GM12878 (cell line): Measurements from ENCODE around the gene MTIF3. TPM values are rescaled to one million over a fixed set of nuclear protein-coding genes. Genes with fewer than 3 reads are reported as not detected.

ENCODE experiments used
- ATAC-seq: fragments of 200-7000 bp; cut with Tn5 transposase; 3 replicates; pipeline ENCODE4 v1.9.1; 2020; ENCODE audit warnings: mild to moderate bottlenecking, moderate library complexity
- BruUV-seq: library from RNA; stranded (reverse); fragments of 400-500 nt; replicated peaks from 2 replicates; lab custom pipeline; 2021; lab: Mats Ljungman, UMichigan
- CTCF ChIA-PET: fragments of 300-600 bp; sonication (Branson Sonifier 250); formaldehyde crosslinking; extraction: SDS; loops from one replicate; lab custom pipeline; 2021; ENCODE audit warnings: inconsistent platforms; lab: Yijun Ruan, JAX
- POLR2A ChIA-PET: fragments of 350-600 bp; formaldehyde crosslinking; extraction: SDS; loops from one replicate; lab custom pipeline; 2021; ENCODE audit warnings: inconsistent platforms; lab: Charles Lee
- RAD21 ChIA-PET: fragments of 300-600 bp; sonication (Branson Sonifier 250); formaldehyde crosslinking; loops from one replicate; lab custom pipeline; 2023; ENCODE audit warnings: antibody characterized with exemption; ENCODE audit not compliant: unreplicated experiment; lab: Charles Lee
- SMC1A ChIA-PET: fragments of 300-600 bp; sonication (Branson Sonifier 250); formaldehyde crosslinking; loops from one replicate; lab custom pipeline; 2023; ENCODE audit not compliant: unreplicated experiment, uncharacterized antibody; lab: Charles Lee
- DNase-seq: peaks from one replicate; pipeline ENCODE4 v3.0.0-alpha.2; 2011; ENCODE audit warnings: low read depth, low spot score
- FAIRE-seq: peaks from 3 replicates; lab custom pipeline; 2011; peaks lifted over from hg19 to GRCh38; lab: Jason Lieb, UNC
- H2AFZ ChIP-seq: 2 replicates; pipeline ENCODE4 v1.6.0; 2011; ENCODE audit warnings: low read depth, low read length, control low read depth; ENCODE audit not compliant: control insufficient read depth
- H3K27ac ChIP-seq: 2 replicates; pipeline ENCODE4 v1.5.1; 2011; ENCODE audit warnings: control low read depth; ENCODE audit not compliant: control insufficient read depth, insufficient read depth
- H3K27me3 ChIP-seq, 2 experiments: replicated peaks in 1 of 2; 2 replicates each; pipeline versions ENCODE4 v1.6.0 to v1.6.1; 2011; ENCODE audit warnings: low read length in 1 of 2; ENCODE audit not compliant: control insufficient read depth in 2 of 2, insufficient read depth in 2 of 2
- H3K36me3 ChIP-seq, 2 experiments: 2 replicates each; pipeline ENCODE4 v1.5.1; 2011; ENCODE audit warnings: low read length in 1 of 2; ENCODE audit not compliant: control insufficient read depth in 2 of 2, insufficient read depth in 2 of 2
- H3K4me1 ChIP-seq: 2 replicates; pipeline ENCODE4 v1.6.1; 2011; ENCODE audit warnings: mild to moderate bottlenecking, low read length, moderate library complexity, mixed read lengths; ENCODE audit not compliant: control insufficient read depth, insufficient read depth
- H3K4me2 ChIP-seq: 2 replicates; pipeline ENCODE4 v1.6.0; 2011; ENCODE audit warnings: control low read depth; ENCODE audit not compliant: control insufficient read depth, insufficient read depth
- H3K4me3 ChIP-seq: fragments of 200-600 bp; sonication (generic); 2 replicates; pipeline ENCODE4 v1.5.1; 2016
- H3K79me2 ChIP-seq: 2 replicates; pipeline ENCODE4 v1.6.0; 2011; ENCODE audit warnings: low read length; ENCODE audit not compliant: control insufficient read depth, insufficient read depth
- H3K9ac ChIP-seq: 2 replicates; pipeline ENCODE4 v1.8.0; 2011; ENCODE audit warnings: low read length, control low read depth, mixed read lengths; ENCODE audit not compliant: control insufficient read depth, insufficient read depth
- H3K9me3 ChIP-seq: replicated peaks from 3 replicates; pipeline ENCODE4 v1.5.1; 2011; ENCODE audit warnings: mild to moderate bottlenecking, low read length; ENCODE audit not compliant: control insufficient read depth, insufficient read depth
- H4K20me1 ChIP-seq: 2 replicates; pipeline ENCODE4 v1.6.0; 2011; ENCODE audit not compliant: control insufficient read depth, insufficient read depth
- CHD1 ChIP-seq: IDR thresholded peaks from 2 replicates; pipeline ENCODE4 v1.6.1; 2012; ENCODE audit warnings: low read depth, low read length, improper control_type of control experiment
- EED ChIP-seq: sonication (generic); IDR thresholded peaks from 2 replicates; pipeline ENCODE4 v1.6.1; 2016; ENCODE audit warnings: antibody characterized with exemption, low read depth
- FOXK2 ChIP-seq: fragments of 450-650 bp; IDR thresholded peaks from 2 replicates; pipeline ENCODE4 v1.6.1; 2017; ENCODE audit warnings: mild to moderate bottlenecking, moderate library complexity
- HDAC2 ChIP-seq: fragments of 200-600 bp; sonication (generic); IDR thresholded peaks from 2 replicates; pipeline ENCODE4 v1.6.1; 2017
- KLF5 ChIP-seq: fragments of 450-650 bp; IDR thresholded peaks from 2 replicates; pipeline ENCODE4 v1.6.1; 2014; ENCODE audit warnings: mild to moderate bottlenecking; ENCODE audit not compliant: partially characterized antibody
- MYB ChIP-seq: fragments of 150-350 bp; IDR thresholded peaks from 2 replicates; pipeline ENCODE4 v1.6.1; 2014; ENCODE audit warnings: mild to moderate bottlenecking, low read depth, low read length, borderline replicate concordance
- RBBP5 ChIP-seq: fragments of 200-600 bp; sonication (generic); conservative IDR thresholded peaks from 2 replicates; pipeline ENCODE4 v1.6.1; 2016
- SP1 ChIP-seq: IDR thresholded peaks from one replicate; pipeline ENCODE4 v1.6.1; 2011; ENCODE audit warnings: low read depth, low read length
- STAT3 ChIP-seq: IDR thresholded peaks from 2 replicates; pipeline ENCODE4 v1.6.1; 2011; ENCODE audit warnings: low read depth, low read length, improper control_type of control experiment
- TCF12 ChIP-seq: IDR thresholded peaks from 2 replicates; pipeline ENCODE4 v1.6.1; 2011; ENCODE audit warnings: low read depth, mild to moderate bottlenecking, low read length
- WGBS: methylation state at CpG from one replicate; pipeline ENCODE4 v1.1.6; 2016; ENCODE audit warnings: low lambda C conversion rate; ENCODE audit not compliant: insufficient replicate concordance, insufficient coverage; ENCODE audit errors: missing lambda C conversion rate; 5-methylcytosine and 5-hydroxymethylcytosine counted together
- in situ Hi-C: fragments of 300-500 bp; cut with MboI; formaldehyde crosslinking; loops from 9 replicates; pipeline ENCODE4 v1.14.3; 2018; ENCODE audit warnings: mixed read lengths
- intact Hi-C: fragments of 100-400 bp; cut with micrococcal nuclease; formaldehyde crosslinking; loops from one replicate; pipeline ENCODE4 v1.14.2; 2022; ENCODE audit not compliant: unreplicated experiment
- polyA plus RNA-seq, 11 experiments: library from polyadenylated mRNA; depleted of rRNA in 4 of 11; unstranded in 6 of 11; stranded (reverse) in 5 of 11; fragments of >200 nt; fragmentation: Nextera tagmentation in 4 of 11; fragmentation: Illumina TruSeq in 1 of 11; extraction: Ambion mirVana in 4 of 11; extraction: Trizol in 1 of 11; gene quantifications; 1 replicate in 1 of 11; 2 replicates in 10 of 11; pipeline versions ENCODE4 v1.2.1 to v1.2.3, GENCODE V29; 2011 to 2016; ENCODE audit warnings: inconsistent platforms in 2 of 11, missing spikeins in 2 of 11, low read depth in 1 of 11
- total RNA-seq, 4 experiments: library from RNA; depleted of rRNA in 3 of 4; stranded (reverse); fragments of >200 nt in 3 of 4; fragmentation: Illumina TruSeq in 1 of 4; extraction: Trizol in 1 of 4; gene quantifications; 2 replicates each; pipeline versions ENCODE4 v1.2.1 to v1.2.3, GENCODE V29; 2013 to 2021
- TF ChIP-seq, protein P1 (sequence below), 3 experiments: IDR thresholded peaks in 2 of 3; conservative IDR thresholded peaks in 1 of 3; 2 replicates each; pipeline ENCODE4 v1.5.1; 2011; ENCODE audit warnings: low read depth in 3 of 3, low read length in 3 of 3, mild to moderate bottlenecking in 3 of 3, control low read depth in 2 of 3, moderate library complexity in 2 of 3, inconsistent platforms in 1 of 3, mixed read lengths in 1 of 3; ENCODE audit not compliant: control insufficient read depth in 2 of 3, insufficient read depth in 1 of 3; ENCODE audit errors: extremely low read depth in 1 of 3
- TF ChIP-seq, protein P2 (sequence below): IDR thresholded peaks from 2 replicates; pipeline ENCODE4 v1.6.1; 2012; ENCODE audit warnings: improper control_type of control experiment, low read depth, low read length; ENCODE audit not compliant: insufficient replicate concordance

Gene MTIF3
- total and polyA plus RNA-seq, 10 of the 15 experiments (the other 5 are each of a cell fraction or from before 2014, with no cell fraction given), result 22.4 to 73.9 (median 49.7) TPM

DNA sequence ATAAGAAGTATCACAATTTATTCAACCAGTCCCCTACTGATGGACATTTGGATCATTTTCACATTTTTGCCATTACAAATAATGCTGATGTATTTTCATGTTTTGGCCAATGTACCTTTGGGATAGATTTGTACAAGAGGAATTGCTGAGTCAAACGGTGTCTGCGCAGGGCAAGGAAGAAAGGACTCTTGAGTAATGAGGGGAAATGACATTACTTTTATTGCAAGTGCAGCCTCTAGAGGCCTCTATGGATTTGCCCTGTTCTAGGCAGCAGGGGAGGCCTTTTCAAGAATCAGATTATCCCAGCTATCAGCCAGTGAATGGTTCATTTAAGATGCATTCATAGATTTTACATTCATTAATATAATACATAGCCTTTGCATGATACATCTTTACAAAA is 58.9 kb downstream of the MTIF3 start:
- no peak for FAIRE-seq
- TF ChIP-seq, protein P1, sequence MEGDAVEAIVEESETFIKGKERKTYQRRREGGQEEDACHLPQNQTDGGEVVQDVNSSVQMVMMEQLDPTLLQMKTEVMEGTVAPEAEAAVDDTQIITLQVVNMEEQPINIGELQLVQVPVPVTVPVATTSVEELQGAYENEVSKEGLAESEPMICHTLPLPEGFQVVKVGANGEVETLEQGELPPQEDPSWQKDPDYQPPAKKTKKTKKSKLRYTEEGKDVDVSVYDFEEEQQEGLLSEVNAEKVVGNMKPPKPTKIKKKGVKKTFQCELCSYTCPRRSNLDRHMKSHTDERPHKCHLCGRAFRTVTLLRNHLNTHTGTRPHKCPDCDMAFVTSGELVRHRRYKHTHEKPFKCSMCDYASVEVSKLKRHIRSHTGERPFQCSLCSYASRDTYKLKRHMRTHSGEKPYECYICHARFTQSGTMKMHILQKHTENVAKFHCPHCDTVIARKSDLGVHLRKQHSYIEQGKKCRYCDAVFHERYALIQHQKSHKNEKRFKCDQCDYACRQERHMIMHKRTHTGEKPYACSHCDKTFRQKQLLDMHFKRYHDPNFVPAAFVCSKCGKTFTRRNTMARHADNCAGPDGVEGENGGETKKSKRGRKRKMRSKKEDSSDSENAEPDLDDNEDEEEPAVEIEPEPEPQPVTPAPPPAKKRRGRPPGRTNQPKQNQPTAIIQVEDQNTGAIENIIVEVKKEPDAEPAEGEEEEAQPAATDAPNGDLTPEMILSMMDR (IDR thresholded peaks at IDR 0.05 in 2 of 3, conservative IDR thresholded peaks at IDR 0.05 in 1 of 3; ENCODE audit: control insufficient read depth in 2 of 3, extremely low read depth in 1 of 3, insufficient read depth in 1 of 3, low read depth in 3 of 3, low read length in 3 of 3), result no peak
- no peak for DNase-seq
- Histone ChIP-seq H3K79me2 (no peaks in the 10 kb centered on the region), H3K4me3 (no peak overlapping the region), H3K9ac (no peak overlapping the region), H3K27ac (no peak overlapping the region), H2AFZ (no peak overlapping the region), H4K20me1 (no peaks in the 10 kb centered on the region), H3K9me3 (no peaks in the 10 kb centered on the region), H3K36me3 (no peaks in the 10 kb centered on the region), H3K27me3 (no peaks in the 10 kb centered on the region), H3K4me2 (no peak overlapping the region), H3K4me1 (no peaks in the 10 kb centered on the region)
- intact Hi-C loops (no loop called here), in situ Hi-C loops (no loop called here)
- 77% methylated on average over 2 of the region's 2 CpGs for WGBS
- POLR2A ChIA-PET, result no interaction called here
- ATAC-seq, result no peak
- BruUV-seq, result no TSS peak
- CTCF ChIA-PET, result interaction anchor here (0.6 to 0.9 kb wide), 3 partner anchors 10 to 437 kb away, joined by 3 to 4 read pairs (median 3); no protein-coding TSS in a partner anchor
- RAD21 ChIA-PET, result no interaction called here
- SMC1A ChIA-PET, result no interaction called here

DNA sequence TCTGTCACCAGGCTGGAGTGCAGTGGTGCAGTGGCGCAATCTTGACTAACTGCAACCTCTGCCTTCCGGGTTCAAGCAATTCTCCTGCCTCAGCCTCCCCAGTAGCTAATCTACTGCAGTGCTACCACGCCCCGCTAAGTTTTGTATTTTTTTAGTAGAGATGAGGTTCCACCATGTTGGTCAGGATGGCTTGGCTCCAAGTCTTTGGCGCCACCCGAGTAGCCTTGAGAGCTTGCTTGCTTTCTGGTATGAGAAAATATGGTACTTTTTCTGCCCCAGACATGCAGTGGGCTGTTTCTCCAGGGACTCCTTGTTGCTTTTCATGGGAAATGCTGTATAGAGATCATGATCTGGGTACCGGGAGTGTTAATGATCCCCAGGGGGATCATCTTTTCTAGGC is 60.5 kb downstream of the MTIF3 start:
- no peak overlapping the region for H3K4me3 ChIP-seq
- H3K27ac ChIP-seq, result no peak overlapping the region
- SMC1A ChIA-PET, result no interaction called here
- POLR2A ChIA-PET, result interaction anchor here (0.6 kb wide), 1 partner anchor 75 kb away, joined by 4 read pairs; no protein-coding TSS in a partner anchor
- DNase-seq, result no peak
- no peaks in the 10 kb centered on the region for H3K79me2 ChIP-seq
- H3K4me2 ChIP-seq, result no peak overlapping the region
- no peaks in the 10 kb centered on the region for H3K36me3 ChIP-seq
- H3K4me1 ChIP-seq, result no peaks in the 10 kb centered on the region
- WGBS, result 75% methylated on average over 6 of the region's 7 CpGs
- in situ Hi-C loops, result no loop called here
- H3K9me3 ChIP-seq, result no peaks in the 10 kb centered on the region
- no peaks in the 10 kb centered on the region; a peak in 2 of 4 replicates for H3K27me3 ChIP-seq
- RAD21 ChIA-PET, result no interaction called here
- no peaks in the 10 kb centered on the region for H4K20me1 ChIP-seq
- CTCF ChIA-PET, result interaction anchor here (1.0 to 1.5 kb wide), 3 partner anchors 15 to 438 kb away, joined by 3 read pairs; no protein-coding TSS in a partner anchor
- H3K9ac ChIP-seq, result no peak overlapping the region
- ATAC-seq, result no peak
- intact Hi-C loops, result no loop called here
- BruUV-seq, result no TSS peak
- FAIRE-seq, result no peak
- no peak overlapping the region for H2AFZ ChIP-seq
- TF ChIP-seq KLF5 (no peak), CHD1 (no peak), EED (no peak), RBBP5 (no peak), TCF12 (no peak), SP1 (no peak), MYB (no peak), STAT3 (no peak), HDAC2 (no peak), FOXK2 (no peak)
- TF ChIP-seq, protein P2, sequence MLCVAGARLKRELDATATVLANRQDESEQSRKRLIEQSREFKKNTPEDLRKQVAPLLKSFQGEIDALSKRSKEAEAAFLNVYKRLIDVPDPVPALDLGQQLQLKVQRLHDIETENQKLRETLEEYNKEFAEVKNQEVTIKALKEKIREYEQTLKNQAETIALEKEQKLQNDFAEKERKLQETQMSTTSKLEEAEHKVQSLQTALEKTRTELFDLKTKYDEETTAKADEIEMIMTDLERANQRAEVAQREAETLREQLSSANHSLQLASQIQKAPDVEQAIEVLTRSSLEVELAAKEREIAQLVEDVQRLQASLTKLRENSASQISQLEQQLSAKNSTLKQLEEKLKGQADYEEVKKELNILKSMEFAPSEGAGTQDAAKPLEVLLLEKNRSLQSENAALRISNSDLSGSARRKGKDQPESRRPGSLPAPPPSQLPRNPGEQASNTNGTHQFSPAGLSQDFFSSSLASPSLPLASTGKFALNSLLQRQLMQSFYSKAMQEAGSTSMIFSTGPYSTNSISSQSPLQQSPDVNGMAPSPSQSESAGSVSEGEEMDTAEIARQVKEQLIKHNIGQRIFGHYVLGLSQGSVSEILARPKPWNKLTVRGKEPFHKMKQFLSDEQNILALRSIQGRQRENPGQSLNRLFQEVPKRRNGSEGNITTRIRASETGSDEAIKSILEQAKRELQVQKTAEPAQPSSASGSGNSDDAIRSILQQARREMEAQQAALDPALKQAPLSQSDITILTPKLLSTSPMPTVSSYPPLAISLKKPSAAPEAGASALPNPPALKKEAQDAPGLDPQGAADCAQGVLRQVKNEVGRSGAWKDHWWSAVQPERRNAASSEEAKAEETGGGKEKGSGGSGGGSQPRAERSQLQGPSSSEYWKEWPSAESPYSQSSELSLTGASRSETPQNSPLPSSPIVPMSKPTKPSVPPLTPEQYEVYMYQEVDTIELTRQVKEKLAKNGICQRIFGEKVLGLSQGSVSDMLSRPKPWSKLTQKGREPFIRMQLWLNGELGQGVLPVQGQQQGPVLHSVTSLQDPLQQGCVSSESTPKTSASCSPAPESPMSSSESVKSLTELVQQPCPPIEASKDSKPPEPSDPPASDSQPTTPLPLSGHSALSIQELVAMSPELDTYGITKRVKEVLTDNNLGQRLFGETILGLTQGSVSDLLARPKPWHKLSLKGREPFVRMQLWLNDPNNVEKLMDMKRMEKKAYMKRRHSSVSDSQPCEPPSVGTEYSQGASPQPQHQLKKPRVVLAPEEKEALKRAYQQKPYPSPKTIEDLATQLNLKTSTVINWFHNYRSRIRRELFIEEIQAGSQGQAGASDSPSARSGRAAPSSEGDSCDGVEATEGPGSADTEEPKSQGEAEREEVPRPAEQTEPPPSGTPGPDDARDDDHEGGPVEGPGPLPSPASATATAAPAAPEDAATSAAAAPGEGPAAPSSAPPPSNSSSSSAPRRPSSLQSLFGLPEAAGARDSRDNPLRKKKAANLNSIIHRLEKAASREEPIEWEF, result no peak
